Upper lobe of right lung (tissue), 1 donor: ENCODE measurements around the gene PSMD4. TPM values are rescaled to one million over a fixed set of nuclear protein-coding genes. Genes with fewer than 3 reads are reported as not detected.

ENCODE experiments used
- ATAC-seq: fragments of 200-7000 bp; cut with Tn5 transposase; one replicate; pipeline ENCODE4 v1.9.1; 2020; ENCODE audit warnings: mild to moderate bottlenecking, moderate library complexity
- DNase-seq: peaks from one replicate; pipeline ENCODE4 v3.0.0-alpha.2; 2020
- H3K27ac ChIP-seq: fragments of 200-600 bp; one replicate; pipeline ENCODE4 v1.8.0; 2022
- H3K27me3 ChIP-seq: fragments of 200-600 bp; one replicate; pipeline ENCODE4 v1.8.0; 2022; ENCODE audit warnings: mild to moderate bottlenecking
- H3K36me3 ChIP-seq: fragments of 200-600 bp; one replicate; pipeline ENCODE4 v1.8.0; 2022
- H3K4me1 ChIP-seq: fragments of 200-600 bp; one replicate; pipeline ENCODE4 v1.8.0; 2022
- H3K4me3 ChIP-seq: fragments of 200-600 bp; one replicate; pipeline ENCODE4 v1.8.0; 2022; ENCODE audit warnings: mild to moderate bottlenecking
- H3K9me3 ChIP-seq: fragments of 200-600 bp; one replicate; pipeline ENCODE4 v1.8.0; 2022
- intact Hi-C: fragments of 100-400 bp; cut with DNase I; formaldehyde crosslinking; loops from one replicate; pipeline ENCODE4 v1.11.0; 2022
- total RNA-seq: library from RNA; stranded (reverse); fragmentation: NEBNext Ultra II Directional; extraction: Animal tissue kit (Norgen Biotek cat#: 25700); gene quantifications from one replicate; pipeline ENCODE4 v1.2.1, GENCODE V29; 2021
- TF ChIP-seq, protein P1 (sequence below): fragments of 200-600 bp; IDR thresholded peaks from one replicate; pipeline ENCODE4 v1.8.0; 2022; ENCODE audit warnings: antibody characterized with exemption
- donor health status: DM: no; HTN: yes; CAD: no; lungs with severe emphysema.

PSMD4 gene
- total RNA-seq, 1 donor from 2014 or later: 112 TPM

GRCh38 chr1:151289991-151290708, 35.6 kb downstream of the PSMD4 start:
- DNase-seq: no peak
- Histone ChIP-seq H3K27ac (no peak overlapping the region), H3K9me3 (no peaks in the 10 kb centered on the region), H3K4me1 (no peaks in the 10 kb centered on the region), H3K4me3 (no peak overlapping the region), H3K27me3 (no peaks in the 10 kb centered on the region), H3K36me3 (peaks cover 94% of the 10 kb centered on the region)
- intact Hi-C loops: no loop called here
- TF ChIP-seq, protein P1, sequence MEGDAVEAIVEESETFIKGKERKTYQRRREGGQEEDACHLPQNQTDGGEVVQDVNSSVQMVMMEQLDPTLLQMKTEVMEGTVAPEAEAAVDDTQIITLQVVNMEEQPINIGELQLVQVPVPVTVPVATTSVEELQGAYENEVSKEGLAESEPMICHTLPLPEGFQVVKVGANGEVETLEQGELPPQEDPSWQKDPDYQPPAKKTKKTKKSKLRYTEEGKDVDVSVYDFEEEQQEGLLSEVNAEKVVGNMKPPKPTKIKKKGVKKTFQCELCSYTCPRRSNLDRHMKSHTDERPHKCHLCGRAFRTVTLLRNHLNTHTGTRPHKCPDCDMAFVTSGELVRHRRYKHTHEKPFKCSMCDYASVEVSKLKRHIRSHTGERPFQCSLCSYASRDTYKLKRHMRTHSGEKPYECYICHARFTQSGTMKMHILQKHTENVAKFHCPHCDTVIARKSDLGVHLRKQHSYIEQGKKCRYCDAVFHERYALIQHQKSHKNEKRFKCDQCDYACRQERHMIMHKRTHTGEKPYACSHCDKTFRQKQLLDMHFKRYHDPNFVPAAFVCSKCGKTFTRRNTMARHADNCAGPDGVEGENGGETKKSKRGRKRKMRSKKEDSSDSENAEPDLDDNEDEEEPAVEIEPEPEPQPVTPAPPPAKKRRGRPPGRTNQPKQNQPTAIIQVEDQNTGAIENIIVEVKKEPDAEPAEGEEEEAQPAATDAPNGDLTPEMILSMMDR: no peak
- no peak for ATAC-seq

DNA sequence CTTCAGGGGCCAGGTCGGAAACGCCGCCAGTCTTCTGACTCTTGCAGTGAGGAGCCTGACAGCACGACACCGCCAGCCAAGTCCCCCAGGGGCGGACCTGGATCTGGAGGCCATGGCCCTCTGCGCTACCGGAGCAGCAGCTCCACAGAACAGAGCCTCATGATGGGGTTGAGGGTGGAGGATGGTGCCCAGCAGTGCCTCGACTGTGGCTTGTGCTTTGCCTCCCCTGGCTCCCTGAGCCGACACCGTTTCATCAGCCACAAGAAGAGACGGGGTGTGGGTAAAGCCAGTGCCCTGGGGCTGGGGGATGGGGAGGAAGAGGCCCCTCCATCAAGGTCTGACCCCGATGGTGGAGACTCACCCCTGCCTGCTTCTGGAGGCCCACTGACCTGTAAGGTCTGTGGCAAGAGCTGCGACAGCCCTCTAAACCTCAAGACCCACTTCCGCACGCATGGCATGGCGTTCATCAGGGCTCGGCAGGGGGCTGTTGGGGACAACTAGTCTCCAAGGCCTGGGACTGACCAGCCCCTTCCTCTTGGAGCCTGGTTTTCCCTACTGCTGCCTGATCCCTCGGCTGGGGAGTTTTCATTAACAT, 36.3 kb downstream of the PSMD4 start:
- no peaks in the 10 kb centered on the region for H3K9me3 ChIP-seq
- H3K4me1 ChIP-seq: no peaks in the 10 kb centered on the region
- H3K4me3 ChIP-seq: no peak overlapping the region
- ATAC-seq (no peak), DNase-seq (no peak)
- intact Hi-C loops: no loop called here
- no peaks in the 10 kb centered on the region for H3K27me3 ChIP-seq
- TF ChIP-seq, protein P1: no peak
- no peak overlapping the region for H3K27ac ChIP-seq
- H3K36me3 ChIP-seq: peaks cover 98% of the 10 kb centered on the region

GRCh38 chr1:151292207-151293030, 37.9 kb downstream of the PSMD4 start:
- Histone ChIP-seq H3K4me1 (no peaks in the 10 kb centered on the region), H3K27me3 (no peaks in the 10 kb centered on the region), H3K4me3 (no peak overlapping the region), H3K9me3 (no peaks in the 10 kb centered on the region), H3K27ac (no peak overlapping the region), H3K36me3 (peaks cover 98% of the 10 kb centered on the region)
- intact Hi-C loops: no loop called here
- DNase-seq (no peak), ATAC-seq (no peak)
- TF ChIP-seq, protein P1: no peak

DNA sequence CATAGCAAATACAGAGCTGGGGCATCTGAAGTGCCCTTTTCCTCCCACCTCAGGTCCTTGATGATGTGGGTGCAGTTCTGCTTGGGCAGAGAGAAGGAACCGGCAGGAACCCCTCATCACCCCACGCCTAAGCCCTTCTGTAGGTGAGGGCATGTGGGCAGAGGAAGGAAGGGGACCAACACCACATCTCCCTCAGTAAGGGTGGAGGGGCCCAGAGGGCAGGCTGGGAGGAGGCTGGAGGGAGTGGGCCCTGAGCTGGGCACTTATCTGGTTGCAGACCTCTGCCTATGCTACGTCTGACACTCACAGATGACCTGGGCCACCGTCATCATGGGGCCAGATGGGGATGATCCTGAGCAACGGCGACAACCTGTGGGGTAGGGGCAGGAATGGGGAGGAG, 38.6 kb downstream of the PSMD4 start:
- Histone ChIP-seq H3K27me3 (no peaks in the 10 kb centered on the region), H3K27ac (no peak overlapping the region), H3K36me3 (peaks cover 98% of the 10 kb centered on the region), H3K4me1 (no peaks in the 10 kb centered on the region), H3K9me3 (no peaks in the 10 kb centered on the region), H3K4me3 (no peak overlapping the region)
- intact Hi-C loops: no loop called here
- TF ChIP-seq, protein P1: no peak
- ATAC-seq (no peak), DNase-seq (no peak)

GRCh38 chr1:151294742-151295462, 40.4 kb downstream of the PSMD4 start:
- H3K36me3 ChIP-seq: peaks cover 98% of the 10 kb centered on the region
- H3K27ac ChIP-seq: no peak overlapping the region
- no peaks in the 10 kb centered on the region for H3K4me1 ChIP-seq
- no peak overlapping the region for H3K4me3 ChIP-seq
- no peak for DNase-seq
- no peak for ATAC-seq
- H3K27me3 ChIP-seq: no peaks in the 10 kb centered on the region
- TF ChIP-seq, protein P1: no peak
- no peaks in the 10 kb centered on the region for H3K9me3 ChIP-seq
- intact Hi-C loops: no loop called here
